ENCODE results near the gene NSFL1C.

GRCh38 chr20:1426231-1426849 is 40.3 kb downstream of the NSFL1C start:
- TF ChIP-seq CTCF (IDR thresholded peaks at IDR 0.05; ENCODE audit: low read depth, low read length, poor library complexity, severe bottlenecking) (no peak), EZH2phosphoT487 (IDR thresholded peaks at IDR 0.05; ENCODE audit: borderline replicate concordance, low read length) (no peak)

Data from DOHH2 (cell line).